NCI-H187 (cell line): ENCODE measurements around the gene IP6K2.
"Not testable (repeated sequence)": the region's sequence is repeated elsewhere in the genome, so short reads cannot be mapped to it uniquely, and the experiment has no call there.

Experiments
- DNase-seq, 2 experiments: peaks; one replicate each; lab custom pipeline; 2025; lab: John Stamatoyannopoulos, UW

The IP6K2 gene

DNA sequence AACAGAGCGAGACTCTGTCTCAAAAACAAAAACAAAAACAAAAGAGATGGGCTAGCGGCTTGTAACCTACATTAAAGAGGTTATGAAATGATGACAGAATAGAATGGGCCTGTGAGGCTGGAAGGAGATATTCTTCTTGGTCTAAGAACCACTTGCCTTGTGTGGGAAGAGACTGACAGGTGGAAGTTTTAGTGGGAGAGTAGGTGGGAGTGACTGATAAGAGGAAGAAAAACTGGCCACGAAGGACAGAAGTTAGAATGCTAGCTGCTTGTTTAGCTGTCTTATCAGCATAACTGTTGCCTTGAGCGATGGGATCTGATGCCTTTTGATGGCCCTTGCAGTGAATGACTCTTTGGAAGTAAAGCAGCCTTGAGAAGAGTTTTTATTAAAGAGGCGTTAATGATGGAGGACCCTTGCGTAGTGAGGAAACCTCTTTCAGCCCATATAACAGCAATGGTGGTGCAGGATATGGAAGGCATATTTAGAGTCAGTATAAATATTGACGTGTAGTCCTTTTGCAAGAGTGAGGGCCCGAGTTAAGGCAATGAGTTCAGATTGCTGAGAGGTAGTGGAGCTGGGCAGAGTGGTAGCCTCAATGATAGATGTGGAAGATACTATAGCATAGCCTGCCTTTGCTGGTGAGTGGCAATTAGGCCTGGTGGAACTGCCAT is 8.3 kb upstream of the IP6K2 start:
- DNase-seq, result not testable (repeated sequence)

GRCh38 chr3:48723725-48724124 is 6.7 kb upstream of the IP6K2 start:
- no peak for DNase-seq

- not testable (repeated sequence) for DNase-seq
Measured at GRCh38 chr3:48723293-48723692, 6.3 kb upstream of the IP6K2 start.

DNA sequence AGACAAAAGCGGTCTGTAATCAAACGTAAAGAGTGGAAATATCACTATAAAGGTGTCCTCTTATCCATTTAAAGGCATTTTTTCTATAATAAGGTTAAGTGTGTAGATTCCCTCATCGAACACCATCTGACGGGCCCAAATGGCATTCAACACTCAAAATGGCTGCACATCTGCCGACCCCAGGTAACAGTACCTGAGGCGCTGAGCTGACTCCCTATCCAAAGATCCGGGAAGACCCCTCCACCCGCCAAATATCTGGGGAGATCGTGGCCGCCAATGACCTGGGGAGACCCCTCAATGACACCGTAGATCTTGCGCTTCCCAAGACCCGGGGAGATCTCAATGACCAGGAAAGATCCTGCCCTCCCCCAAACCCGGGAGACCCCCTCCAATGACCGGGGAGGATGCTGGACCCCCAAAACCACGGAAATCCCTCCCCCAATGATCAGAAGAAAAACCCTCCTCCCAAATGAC is 476 bp downstream of the IP6K2 start:
- no peak for DNase-seq

DNA sequence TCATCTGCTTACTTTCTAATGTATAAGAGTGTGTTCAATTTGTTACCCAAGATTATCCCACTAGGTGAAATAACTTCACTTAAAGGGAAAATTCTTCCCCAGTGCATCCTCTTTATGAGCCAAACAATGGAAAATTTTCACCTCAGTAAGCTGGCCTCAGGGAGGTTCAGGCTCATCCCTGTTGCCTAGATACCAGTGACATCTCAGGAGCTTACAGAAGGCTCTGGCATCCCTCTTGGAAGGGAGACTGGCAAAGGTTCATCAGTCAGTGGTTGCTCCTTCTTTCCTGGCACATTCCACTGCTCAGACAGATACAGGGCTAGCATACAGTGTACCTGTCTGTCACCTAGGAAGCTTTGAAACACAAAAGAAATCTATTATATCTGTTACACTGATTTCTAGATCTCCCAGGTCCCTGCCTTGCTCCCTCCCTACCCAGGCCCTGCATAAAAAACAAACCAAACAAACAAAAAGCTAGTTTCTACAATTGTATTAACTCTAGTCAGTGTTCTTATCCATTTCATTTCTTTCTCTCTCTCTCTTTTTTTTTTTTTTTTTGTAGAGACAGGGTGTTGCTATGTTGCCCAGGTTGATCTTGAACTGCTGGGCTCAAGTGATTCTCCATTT is 1.7 kb downstream of the IP6K2 start:
- DNase-seq, result no peak

DNA sequence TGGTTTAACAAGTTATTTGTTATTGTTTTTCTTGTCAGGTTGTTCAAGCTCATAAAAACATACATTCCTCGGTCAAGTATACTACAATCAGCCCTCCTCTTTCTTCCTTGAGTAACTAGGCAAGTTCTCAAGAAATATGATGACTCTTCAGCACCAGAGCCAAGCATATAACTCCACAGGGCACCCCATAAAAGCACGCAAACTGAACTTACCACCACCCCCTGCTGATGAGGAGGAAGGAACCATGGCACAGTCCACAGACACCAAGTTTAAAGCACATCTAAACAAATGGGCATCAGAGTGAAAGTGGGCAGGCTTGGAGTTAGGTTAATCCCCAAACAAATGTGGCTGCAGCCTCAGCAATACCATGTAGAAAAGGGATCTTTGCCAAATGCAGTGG is 5.3 kb downstream of the IP6K2 start:
- no peak for DNase-seq

GRCh38 chr3:48709051-48709461 is 8.0 kb downstream of the IP6K2 start:
- no peak for DNase-seq

GRCh38 chr3:48708481-48708889 is 8.5 kb downstream of the IP6K2 start:
- no peak for DNase-seq

- DNase-seq, result no peak
Measured at GRCh38 chr3:48707157-48707556, 9.9 kb downstream of the IP6K2 start.

GRCh38 chr3:48702320-48702920 is 14.6 kb downstream of the IP6K2 start:
- DNase-seq, result no peak

- DNase-seq, result no peak
Measured at GRCh38 chr3:48700731-48701405, 16.2 kb downstream of the IP6K2 start.

DNA sequence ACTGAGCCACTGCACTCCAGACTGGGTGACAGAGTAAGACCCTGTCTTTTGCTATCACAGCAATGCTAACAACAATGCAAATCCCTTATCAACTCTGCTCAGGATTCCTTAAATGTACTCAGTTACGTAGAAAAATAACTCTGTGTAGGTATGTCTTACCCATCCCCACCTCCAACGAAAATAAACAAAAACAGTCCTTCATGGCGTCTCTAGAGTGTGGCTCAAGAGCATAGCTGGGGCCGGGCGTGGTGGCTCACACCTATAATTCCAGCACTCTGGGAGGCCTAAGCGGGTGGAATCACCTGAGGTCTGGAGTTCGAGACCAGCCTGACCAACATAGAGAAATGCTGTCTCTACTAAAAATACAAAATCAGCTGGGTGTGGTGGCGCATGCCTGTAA is 18.1 kb downstream of the IP6K2 start:
- DNase-seq, result no peak

GRCh38 chr3:48697952-48698351 is 19.1 kb downstream of the IP6K2 start:
- no peak for DNase-seq

GRCh38 chr3:48696601-48697000 is 20.4 kb downstream of the IP6K2 start:
- DNase-seq, result no peak

DNA sequence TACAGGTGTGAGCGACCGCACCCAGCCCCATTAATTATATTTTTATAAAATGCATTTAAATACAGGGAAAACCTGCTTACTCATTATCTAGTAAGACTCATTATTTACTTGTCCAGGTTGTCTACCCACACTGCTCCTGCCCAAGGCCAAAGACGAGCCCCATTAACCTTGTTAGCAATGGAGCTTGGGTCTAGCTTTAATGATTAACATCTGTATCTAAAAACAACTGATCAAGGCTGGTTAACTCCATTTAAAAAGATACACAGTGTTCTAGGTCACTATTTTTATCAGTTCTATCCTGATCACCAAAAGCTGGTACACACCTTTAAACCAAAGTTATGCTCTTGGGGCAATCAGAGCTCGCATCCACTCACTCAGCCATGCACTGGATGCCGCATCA is 20.9 kb downstream of the IP6K2 start:
- no peak for DNase-seq

DNA sequence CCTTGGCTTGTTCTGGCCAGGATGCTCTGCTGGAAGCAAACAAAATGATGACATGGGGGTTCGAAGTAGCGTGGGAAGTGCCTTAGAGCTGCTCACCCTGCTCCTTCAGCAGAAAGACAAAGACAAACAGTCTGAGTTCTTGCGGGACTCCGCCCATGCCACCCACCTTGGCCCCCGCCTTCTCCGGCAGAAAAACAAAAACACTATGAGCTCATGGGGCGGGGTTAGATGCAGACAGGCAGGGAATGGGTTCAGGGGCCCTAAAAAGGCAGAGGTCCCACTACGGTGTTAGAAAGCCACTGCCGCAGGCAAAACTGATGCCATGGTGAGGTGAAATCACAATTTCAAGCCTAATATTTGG is 21.6 kb downstream of the IP6K2 start:
- no peak for DNase-seq

DNA sequence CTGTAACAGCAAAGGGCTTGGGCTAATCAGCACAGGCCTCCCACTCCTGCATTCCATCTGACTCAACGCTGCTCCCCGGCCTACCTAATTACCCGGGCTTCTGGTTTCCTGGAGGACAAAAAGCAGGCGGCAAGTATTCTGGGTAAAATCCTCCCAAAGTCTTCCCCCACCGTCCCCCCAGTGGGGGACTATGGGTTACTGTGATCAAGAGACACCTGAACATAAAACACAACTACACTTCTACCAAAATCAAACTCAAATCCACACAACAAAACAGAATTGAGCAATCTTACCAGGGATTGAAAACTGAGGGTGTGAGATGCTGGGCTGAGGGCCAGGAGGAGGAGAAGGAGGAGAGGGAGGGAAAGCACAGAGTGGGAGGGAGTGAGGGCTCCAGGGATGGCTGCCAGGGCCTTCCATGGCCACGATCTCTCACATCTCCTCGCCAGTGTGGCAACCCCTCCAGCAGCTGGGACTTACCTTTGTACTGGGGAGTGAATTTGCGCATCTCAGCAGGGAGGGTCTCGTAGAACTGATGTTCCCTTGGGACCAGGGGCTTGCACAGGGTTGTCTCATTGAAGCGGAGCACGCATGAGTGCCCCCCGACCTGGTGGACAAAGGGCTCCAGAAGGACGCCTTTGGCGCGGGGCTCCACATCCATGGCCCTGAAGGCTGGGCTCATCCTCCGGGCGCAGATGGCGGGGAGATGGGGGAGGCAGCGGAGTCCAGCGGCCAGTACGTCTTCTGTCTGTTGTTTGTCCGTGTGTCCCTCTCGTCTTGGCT is 22.2 kb downstream of the IP6K2 start:
- DNase-seq, result no peak

- no peak for DNase-seq
Measured at GRCh38 chr3:48693826-48694225, 23.2 kb downstream of the IP6K2 start.

GRCh38 chr3:48692551-48692950 is 24.5 kb downstream of the IP6K2 start:
- no peak for DNase-seq

- DNase-seq, result no peak
Measured at GRCh38 chr3:48690846-48691458, 26.1 kb downstream of the IP6K2 start.

GRCh38 chr3:48689384-48689783 is 27.6 kb downstream of the IP6K2 start:
- no peak for DNase-seq

GRCh38 chr3:48688737-48689075 is 28.3 kb downstream of the IP6K2 start:
- DNase-seq, result no peak
